ENCODE data around the gene MCC.

The MCC gene

DNA sequence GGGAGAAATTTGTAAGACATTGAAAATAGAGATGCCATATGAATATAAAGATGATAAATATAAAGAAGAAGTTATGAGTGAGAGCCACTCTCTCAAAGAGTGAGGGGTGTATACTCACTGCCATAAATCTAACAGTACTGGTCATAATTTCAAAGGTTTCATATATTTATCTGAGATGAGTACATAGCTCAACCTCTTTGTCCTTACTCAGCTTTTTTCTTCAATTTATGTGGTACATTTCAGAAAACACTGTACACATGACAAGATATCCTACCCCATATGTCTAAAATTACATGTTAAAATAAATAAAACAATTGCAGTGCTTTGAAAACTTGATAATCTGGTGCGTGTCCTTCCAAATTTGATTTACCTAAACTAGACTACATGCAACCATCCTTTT is 5.2 kb upstream of the MCC start:
- TF ChIP-seq, protein P1, sequence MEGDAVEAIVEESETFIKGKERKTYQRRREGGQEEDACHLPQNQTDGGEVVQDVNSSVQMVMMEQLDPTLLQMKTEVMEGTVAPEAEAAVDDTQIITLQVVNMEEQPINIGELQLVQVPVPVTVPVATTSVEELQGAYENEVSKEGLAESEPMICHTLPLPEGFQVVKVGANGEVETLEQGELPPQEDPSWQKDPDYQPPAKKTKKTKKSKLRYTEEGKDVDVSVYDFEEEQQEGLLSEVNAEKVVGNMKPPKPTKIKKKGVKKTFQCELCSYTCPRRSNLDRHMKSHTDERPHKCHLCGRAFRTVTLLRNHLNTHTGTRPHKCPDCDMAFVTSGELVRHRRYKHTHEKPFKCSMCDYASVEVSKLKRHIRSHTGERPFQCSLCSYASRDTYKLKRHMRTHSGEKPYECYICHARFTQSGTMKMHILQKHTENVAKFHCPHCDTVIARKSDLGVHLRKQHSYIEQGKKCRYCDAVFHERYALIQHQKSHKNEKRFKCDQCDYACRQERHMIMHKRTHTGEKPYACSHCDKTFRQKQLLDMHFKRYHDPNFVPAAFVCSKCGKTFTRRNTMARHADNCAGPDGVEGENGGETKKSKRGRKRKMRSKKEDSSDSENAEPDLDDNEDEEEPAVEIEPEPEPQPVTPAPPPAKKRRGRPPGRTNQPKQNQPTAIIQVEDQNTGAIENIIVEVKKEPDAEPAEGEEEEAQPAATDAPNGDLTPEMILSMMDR (conservative IDR thresholded peaks at IDR 0.05; ENCODE audit: low read depth, low read length): no peak
- no peak for DNase-seq (ENCODE audit: low read depth)
- H3K4me3 ChIP-seq (ENCODE audit: low read length): no peak overlapping the region

DNA sequence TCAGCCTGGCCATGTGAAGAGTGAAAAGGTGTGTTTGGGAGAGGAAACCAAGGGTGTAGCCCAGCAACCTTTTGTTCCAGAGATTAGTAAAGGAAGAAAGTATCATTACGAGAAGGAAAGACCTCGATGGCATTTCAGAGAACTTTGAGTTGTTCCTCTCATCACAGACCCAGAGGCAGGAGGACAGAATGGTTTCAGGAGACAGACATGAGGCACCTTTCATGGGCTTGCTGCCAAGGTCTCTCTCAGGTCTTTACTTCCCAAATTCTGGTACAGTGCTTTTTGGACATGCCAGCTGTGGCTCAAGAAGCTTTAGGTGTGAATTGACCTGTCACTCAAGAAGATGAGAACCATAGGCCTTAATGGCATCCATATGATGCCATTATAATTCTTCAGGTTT is 2.8 kb upstream of the MCC start:
- no peak overlapping the region for H3K4me3 ChIP-seq (ENCODE audit: low read length)
- TF ChIP-seq, protein P1 (conservative IDR thresholded peaks at IDR 0.05; ENCODE audit: low read depth, low read length): no peak
- no peak for DNase-seq (ENCODE audit: low read depth)

DNA sequence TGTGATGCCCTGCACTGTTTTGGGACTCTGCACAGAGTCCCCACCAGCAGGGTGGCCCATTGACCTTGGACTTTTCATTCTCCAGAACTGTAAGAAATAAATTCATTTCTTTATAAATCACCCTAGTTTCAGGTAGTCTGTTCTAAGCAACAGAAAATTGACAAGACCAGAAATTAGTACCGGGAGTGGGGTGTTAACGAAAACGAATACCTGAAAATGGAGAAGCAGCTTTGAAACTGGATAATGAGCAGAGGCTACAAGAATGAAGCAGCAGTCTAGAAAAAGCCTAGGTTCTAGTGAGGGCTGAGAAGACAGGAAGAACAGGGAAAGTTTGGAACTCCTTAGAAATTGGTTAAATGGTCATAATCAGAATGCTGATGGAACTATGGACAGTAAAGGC is 2.1 kb upstream of the MCC start:
- no peak overlapping the region for H3K4me3 ChIP-seq (ENCODE audit: low read length)
- DNase-seq (ENCODE audit: low read depth): no peak
- TF ChIP-seq, protein P1 (conservative IDR thresholded peaks at IDR 0.05; ENCODE audit: low read depth, low read length): no peak

DNA sequence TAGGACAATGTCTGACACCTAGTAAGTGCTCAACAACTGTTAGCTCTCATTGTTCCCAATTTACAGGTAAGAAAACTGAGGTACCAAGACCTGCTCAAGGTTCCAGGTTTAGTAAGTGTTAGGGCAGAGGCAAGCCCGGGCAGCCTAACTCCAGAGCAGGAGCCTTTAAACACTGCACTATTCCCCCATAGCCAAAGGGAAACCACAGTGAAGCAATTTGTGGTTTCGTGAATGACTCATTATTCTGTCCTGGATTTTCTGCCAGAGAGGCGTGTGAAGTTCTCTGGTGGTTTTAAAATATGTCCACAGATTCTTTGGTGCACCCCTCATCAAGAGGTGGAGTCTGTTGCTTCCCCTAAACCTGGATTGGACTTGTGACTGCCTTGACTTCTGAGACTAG is 1.0 kb upstream of the MCC start:
- TF ChIP-seq, protein P1 (conservative IDR thresholded peaks at IDR 0.05; ENCODE audit: low read depth, low read length): no peak
- H3K4me3 ChIP-seq (ENCODE audit: low read length): no peak overlapping the region
- DNase-seq (ENCODE audit: low read depth): peak; percentile 87

DNA sequence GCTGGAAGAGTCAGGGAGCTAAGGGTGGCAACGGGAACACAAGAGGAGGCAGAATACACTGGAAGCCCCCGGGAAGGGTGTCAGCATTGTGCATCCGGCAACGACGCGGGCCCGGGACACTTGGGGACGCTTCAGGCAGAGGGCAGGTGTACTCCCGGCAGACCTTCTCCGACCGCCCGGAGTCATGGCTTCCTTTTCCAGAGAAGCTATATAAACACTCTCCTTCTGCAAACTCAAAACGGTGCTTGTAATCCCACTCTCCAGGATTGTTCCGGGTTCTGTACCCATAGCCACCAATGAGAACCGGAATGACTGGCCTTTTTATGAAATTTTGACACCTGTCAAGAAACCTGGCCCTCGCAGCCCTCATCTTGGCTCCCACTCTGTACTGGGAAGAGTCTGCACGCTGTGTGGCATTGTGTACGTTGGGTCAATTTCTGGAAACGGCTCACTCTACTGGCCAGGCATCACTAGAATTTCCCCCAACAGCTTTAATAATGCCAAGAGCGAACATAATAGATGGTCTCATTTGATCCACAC is 462 bp upstream of the MCC start:
- no peak for DNase-seq (ENCODE audit: low read depth)
- H3K4me3 ChIP-seq (ENCODE audit: low read length): peak overlapping the region; percentile 63
- TF ChIP-seq, protein P1 (conservative IDR thresholded peaks at IDR 0.05; ENCODE audit: low read depth, low read length): no peak

DNA sequence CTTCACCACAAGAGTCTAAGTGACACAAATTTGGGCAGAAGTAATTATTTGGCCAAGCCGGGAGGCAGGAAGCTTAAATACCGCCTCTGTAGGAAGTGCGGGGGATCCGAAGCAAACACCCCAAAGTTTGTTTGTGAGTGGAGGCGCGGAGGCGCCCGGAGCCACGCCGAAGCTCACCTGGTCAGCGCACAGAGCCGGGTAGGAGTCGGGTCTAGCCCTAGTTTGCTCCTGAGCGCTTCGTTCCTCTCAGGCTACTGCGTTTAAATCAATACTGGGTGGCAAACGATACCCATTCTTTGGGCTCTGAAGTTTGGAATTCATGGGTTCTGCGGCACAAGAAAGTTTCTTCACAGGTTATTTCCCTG is 855 bp downstream of the MCC start:
- DNase-seq (ENCODE audit: low read depth): no peak
- peak overlapping the region; percentile 63 for H3K4me3 ChIP-seq (ENCODE audit: low read length)
- TF ChIP-seq, protein P1 (conservative IDR thresholded peaks at IDR 0.05; ENCODE audit: low read depth, low read length): no peak

DNA sequence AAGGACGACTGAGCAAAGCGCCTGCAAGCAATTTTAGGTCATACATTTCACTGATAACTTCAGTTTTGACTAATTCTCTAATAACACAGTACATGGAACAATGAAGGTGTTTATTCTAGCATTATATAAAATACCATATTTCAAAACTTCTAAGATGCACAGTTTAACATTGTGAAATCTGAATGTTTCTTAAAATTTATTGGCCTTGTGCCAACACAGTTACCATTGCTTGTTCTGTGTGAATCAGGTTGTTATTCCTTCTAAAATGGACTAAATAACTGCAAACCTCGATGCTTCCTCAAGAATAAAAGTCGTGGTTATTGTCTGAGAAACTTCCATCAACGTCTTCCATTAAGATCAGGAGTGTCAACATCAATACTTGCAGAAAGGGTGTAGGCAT is 8.0 kb downstream of the MCC start:
- TF ChIP-seq, protein P1 (conservative IDR thresholded peaks at IDR 0.05; ENCODE audit: low read depth, low read length): no peak
- DNase-seq (ENCODE audit: low read depth): no peak
- H3K4me3 ChIP-seq (ENCODE audit: low read length): no peak overlapping the region
